ENCODE measurements around the gene PPP6R3. TPM values are rescaled to one million over a fixed set of nuclear protein-coding genes. Genes with fewer than 3 reads are reported as not detected.

PPP6R3 gene
- total RNA-seq, 1 donor from 2014 or later, result 86.6 TPM

- Mint-ChIP-seq H3K27me3 (ENCODE audit: unreplicated experiment) (no peaks in the 10 kb centered on the region), H3K36me3 (ENCODE audit: unreplicated experiment) (peaks cover 23% of the 10 kb centered on the region), H3K9me3 (ENCODE audit: unreplicated experiment) (no peaks in the 10 kb centered on the region), H3K4me1 (ENCODE audit: unreplicated experiment) (peaks cover 41% of the 10 kb centered on the region), H3K4me3 (ENCODE audit: unreplicated experiment) (no peak overlapping the region), H3K27ac (ENCODE audit: unreplicated experiment) (peak overlapping the region; percentile 63)
- DNase-seq (ENCODE audit: extremely low spot score, unreplicated experiment), result no peak
- TF ChIP-seq, protein P1, sequence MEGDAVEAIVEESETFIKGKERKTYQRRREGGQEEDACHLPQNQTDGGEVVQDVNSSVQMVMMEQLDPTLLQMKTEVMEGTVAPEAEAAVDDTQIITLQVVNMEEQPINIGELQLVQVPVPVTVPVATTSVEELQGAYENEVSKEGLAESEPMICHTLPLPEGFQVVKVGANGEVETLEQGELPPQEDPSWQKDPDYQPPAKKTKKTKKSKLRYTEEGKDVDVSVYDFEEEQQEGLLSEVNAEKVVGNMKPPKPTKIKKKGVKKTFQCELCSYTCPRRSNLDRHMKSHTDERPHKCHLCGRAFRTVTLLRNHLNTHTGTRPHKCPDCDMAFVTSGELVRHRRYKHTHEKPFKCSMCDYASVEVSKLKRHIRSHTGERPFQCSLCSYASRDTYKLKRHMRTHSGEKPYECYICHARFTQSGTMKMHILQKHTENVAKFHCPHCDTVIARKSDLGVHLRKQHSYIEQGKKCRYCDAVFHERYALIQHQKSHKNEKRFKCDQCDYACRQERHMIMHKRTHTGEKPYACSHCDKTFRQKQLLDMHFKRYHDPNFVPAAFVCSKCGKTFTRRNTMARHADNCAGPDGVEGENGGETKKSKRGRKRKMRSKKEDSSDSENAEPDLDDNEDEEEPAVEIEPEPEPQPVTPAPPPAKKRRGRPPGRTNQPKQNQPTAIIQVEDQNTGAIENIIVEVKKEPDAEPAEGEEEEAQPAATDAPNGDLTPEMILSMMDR (IDR thresholded peaks at IDR 0.05), result no peak
Observed at GRCh38 chr11:68436162-68436888, 24.2 kb upstream of the PPP6R3 start.

DNA sequence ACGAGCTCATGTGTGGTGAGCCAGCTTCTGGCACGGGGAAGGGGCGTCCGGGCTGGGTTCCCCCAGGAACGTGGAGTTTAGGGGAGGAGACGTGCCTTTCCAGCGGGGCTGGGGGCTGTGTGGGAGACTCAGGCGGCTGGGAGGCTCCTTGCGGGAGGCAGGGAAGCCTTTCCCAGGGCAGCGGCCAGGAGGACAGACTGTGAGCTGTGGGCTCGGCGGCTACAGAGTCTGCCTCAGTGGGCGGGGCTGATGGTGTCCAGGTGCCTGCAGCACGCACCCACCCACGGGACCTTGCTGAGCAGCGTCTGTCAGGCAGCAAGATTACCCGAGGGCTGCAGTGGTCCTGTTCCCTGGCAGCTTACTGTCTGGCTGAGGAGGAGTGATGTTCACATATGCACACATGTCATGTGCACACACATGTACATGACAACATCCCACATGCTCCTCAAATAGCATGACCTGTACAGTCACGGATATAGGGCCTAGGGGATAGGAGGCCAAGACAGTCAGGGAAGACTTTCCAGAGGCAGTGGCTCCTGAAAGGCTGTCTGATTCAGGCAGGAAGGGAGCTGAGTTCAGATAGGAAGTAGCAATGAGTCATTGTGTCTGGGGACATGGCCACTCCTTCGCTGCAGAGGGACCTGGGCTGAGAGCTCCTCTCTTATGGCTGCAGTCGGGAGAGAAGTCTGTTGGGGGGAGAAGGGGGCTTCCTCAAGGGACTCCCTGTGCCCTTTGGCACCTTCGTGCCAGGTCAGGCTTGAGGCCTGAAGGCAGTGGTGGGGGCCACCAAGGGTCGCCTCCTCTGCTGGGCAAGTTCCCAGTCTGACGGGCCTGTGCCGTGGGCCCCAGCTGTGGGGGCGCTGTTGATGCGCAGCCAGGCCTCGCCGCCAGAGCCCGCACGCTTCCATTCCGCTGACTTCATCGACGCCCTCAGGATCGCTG, 23.3 kb upstream of the PPP6R3 start:
- Mint-ChIP-seq H3K9me3 (ENCODE audit: unreplicated experiment) (no peaks in the 10 kb centered on the region), H3K4me3 (ENCODE audit: unreplicated experiment) (no peak overlapping the region), H3K27ac (ENCODE audit: unreplicated experiment) (peak overlapping the region; percentile 63), H3K27me3 (ENCODE audit: unreplicated experiment) (no peaks in the 10 kb centered on the region), H3K4me1 (ENCODE audit: unreplicated experiment) (peaks cover 50% of the 10 kb centered on the region), H3K36me3 (ENCODE audit: unreplicated experiment) (peaks cover 24% of the 10 kb centered on the region)
- DNase-seq (ENCODE audit: extremely low spot score, unreplicated experiment), result no peak
- TF ChIP-seq, protein P1 (IDR thresholded peaks at IDR 0.05), result no peak

DNA sequence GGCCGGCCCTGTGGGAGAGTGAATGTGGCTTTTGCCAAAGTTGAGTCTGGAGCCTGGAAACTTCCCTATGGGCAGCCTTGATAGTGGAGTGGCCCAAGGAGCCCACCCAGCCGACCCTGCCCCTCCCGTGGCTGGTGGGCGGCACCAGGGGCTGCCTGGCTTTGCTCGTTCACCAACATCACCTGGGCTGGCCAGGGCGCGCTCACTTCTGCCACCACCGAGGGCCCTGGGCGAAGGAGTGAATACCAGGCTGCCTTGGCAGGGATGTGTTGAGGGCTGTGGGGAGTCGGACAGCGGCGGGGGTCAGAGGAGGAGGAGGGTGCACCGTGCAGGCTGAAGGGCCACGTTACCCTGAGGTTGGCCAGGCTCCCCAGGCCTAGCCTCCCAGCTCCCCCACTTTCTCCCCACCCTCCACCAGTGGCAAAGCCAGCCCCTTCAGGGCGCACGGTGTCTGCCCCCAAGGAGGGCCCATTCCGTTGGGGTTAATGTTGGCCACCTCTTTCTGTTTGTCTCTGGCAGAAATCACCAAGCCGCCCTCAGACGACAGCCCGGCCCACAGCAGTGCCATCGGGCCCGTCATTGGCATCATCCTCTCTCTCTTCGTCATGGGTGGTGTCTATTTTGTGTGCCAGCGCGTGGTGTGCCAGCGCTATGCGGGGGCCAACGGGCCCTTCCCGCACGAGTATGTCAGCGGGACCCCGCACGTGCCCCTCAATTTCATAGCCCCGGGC, 22.5 kb upstream of the PPP6R3 start:
- peak; percentile 79 for DNase-seq (ENCODE audit: extremely low spot score, unreplicated experiment)
- Mint-ChIP-seq H3K36me3 (ENCODE audit: unreplicated experiment) (peaks cover 26% of the 10 kb centered on the region), H3K27ac (ENCODE audit: unreplicated experiment) (peak overlapping the region; percentile 63), H3K9me3 (ENCODE audit: unreplicated experiment) (no peaks in the 10 kb centered on the region), H3K4me1 (ENCODE audit: unreplicated experiment) (peaks cover 58% of the 10 kb centered on the region), H3K27me3 (ENCODE audit: unreplicated experiment) (no peaks in the 10 kb centered on the region), H3K4me3 (ENCODE audit: unreplicated experiment) (no peak overlapping the region)
- TF ChIP-seq, protein P1 (IDR thresholded peaks at IDR 0.05), result no peak

DNA sequence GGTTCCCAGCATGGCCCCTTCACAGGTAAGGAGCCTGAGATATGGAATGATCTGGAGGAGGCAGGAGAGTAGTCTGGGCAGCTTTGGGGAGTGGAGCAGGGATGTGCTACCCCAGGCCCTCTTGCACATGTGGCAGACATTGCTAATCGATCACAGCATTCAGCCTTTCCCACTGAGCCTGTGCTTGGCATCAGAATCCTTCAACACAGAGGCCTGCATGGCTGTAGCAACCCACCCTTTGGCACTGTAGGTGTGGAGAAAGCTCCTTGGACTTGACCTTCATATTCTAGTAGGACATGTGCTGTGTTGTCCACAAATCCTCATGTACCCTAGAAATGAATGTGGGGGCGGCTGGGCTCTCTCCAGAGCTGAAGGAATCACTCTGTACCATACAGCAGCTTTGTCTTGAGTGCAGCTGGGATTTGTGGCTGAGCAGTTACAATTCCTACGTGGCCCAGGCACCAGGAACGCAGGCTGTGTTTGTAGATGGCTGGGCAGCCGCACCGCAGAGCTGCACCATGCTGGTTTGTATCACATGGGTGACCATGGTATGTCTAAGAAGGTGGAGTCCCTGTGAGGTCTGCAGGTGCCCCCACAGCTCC, 21.8 kb upstream of the PPP6R3 start:
- Mint-ChIP-seq H3K9me3 (ENCODE audit: unreplicated experiment) (no peaks in the 10 kb centered on the region), H3K4me1 (ENCODE audit: unreplicated experiment) (peaks cover 59% of the 10 kb centered on the region), H3K4me3 (ENCODE audit: unreplicated experiment) (no peak overlapping the region), H3K36me3 (ENCODE audit: unreplicated experiment) (peaks cover 27% of the 10 kb centered on the region), H3K27ac (ENCODE audit: unreplicated experiment) (peak overlapping the region; percentile 63), H3K27me3 (ENCODE audit: unreplicated experiment) (no peaks in the 10 kb centered on the region)
- DNase-seq (ENCODE audit: extremely low spot score, unreplicated experiment), result no peak
- TF ChIP-seq, protein P1 (IDR thresholded peaks at IDR 0.05), result no peak
